ENCODE data around the gene HERPUD1. TPM values are rescaled to one million over a fixed set of nuclear protein-coding genes. Genes with fewer than 3 reads are reported as not detected.
"Not testable (repeated sequence)": the region's sequence is repeated elsewhere in the genome, so short reads cannot be mapped to it uniquely, and the experiment has no call there.

HERPUD1 gene
- total RNA-seq, 2 experiments from 2014 or later, result 143 to 149 TPM

- Mint-ChIP-seq H3K36me3 (no peaks in the 10 kb centered on the region), H3K4me1 (peaks cover 38% of the 10 kb centered on the region), H3K4me3 (no peak overlapping the region), H3K27ac (no peak overlapping the region), H3K9me3 (no peaks in the 10 kb centered on the region), H3K27me3 (no peaks in the 10 kb centered on the region)
- DNase-seq, result no peak
Observed at GRCh38 chr16:56971768-56972043, 39.8 kb downstream of the HERPUD1 start.

- no peak for DNase-seq
- no peak overlapping the region for H3K4me3 Mint-ChIP-seq
- H3K27me3 Mint-ChIP-seq, result no peaks in the 10 kb centered on the region
- peaks cover 38% of the 10 kb centered on the region for H3K4me1 Mint-ChIP-seq
- no peaks in the 10 kb centered on the region for H3K9me3 Mint-ChIP-seq
- H3K36me3 Mint-ChIP-seq, result peaks cover 2% of the 10 kb centered on the region
- H3K27ac Mint-ChIP-seq, result no peak overlapping the region
Observed at GRCh38 chr16:56972403-56973293, 40.7 kb downstream of the HERPUD1 start.

GRCh38 chr16:56973294-56973689 lies 41.4 kb downstream of the HERPUD1 start:
- Mint-ChIP-seq H3K4me3 (no peak overlapping the region), H3K27ac (peak overlapping the region; percentile 13), H3K4me1 (peaks cover 40% of the 10 kb centered on the region), H3K9me3 (no peaks in the 10 kb centered on the region), H3K36me3 (peaks cover 2% of the 10 kb centered on the region), H3K27me3 (no peaks in the 10 kb centered on the region)
- no peak for DNase-seq

GRCh38 chr16:56973899-56974298 lies 42.0 kb downstream of the HERPUD1 start:
- H3K4me3 Mint-ChIP-seq, H3K27me3 Mint-ChIP-seq, DNase-seq, H3K9me3 Mint-ChIP-seq, H3K27ac Mint-ChIP-seq, H3K36me3 Mint-ChIP-seq: not testable (repeated sequence)
- peaks cover 41% of the 10 kb centered on the region for H3K4me1 Mint-ChIP-seq

- Mint-ChIP-seq H3K27ac (peak overlapping the region; percentile 32), H3K4me1 (peaks cover 48% of the 10 kb centered on the region), H3K9me3 (no peaks in the 10 kb centered on the region), H3K36me3 (peaks cover 2% of the 10 kb centered on the region), H3K27me3 (no peaks in the 10 kb centered on the region), H3K4me3 (no peak overlapping the region)
- DNase-seq, result no peak
Observed at GRCh38 chr16:56974549-56975300, 42.8 kb downstream of the HERPUD1 start.

GRCh38 chr16:56975714-56976113 lies 43.8 kb downstream of the HERPUD1 start:
- DNase-seq, result no peak
- Mint-ChIP-seq H3K4me1 (peaks cover 56% of the 10 kb centered on the region), H3K27ac (peak overlapping the region; percentile 56), H3K27me3 (no peaks in the 10 kb centered on the region), H3K4me3 (peak overlapping the region; percentile 9), H3K36me3 (peaks cover 11% of the 10 kb centered on the region), H3K9me3 (peaks cover 4% of the 10 kb centered on the region)

- Mint-ChIP-seq H3K9me3 (peaks cover 4% of the 10 kb centered on the region), H3K4me3 (no peak overlapping the region), H3K27ac (peak overlapping the region; percentile 52), H3K4me1 (peaks cover 68% of the 10 kb centered on the region), H3K27me3 (no peaks in the 10 kb centered on the region), H3K36me3 (peaks cover 24% of the 10 kb centered on the region)
- no peak for DNase-seq
Observed at GRCh38 chr16:56977216-56977615, 45.3 kb downstream of the HERPUD1 start.

GRCh38 chr16:56977823-56978430 lies 46.0 kb downstream of the HERPUD1 start:
- no peak overlapping the region for H3K4me3 Mint-ChIP-seq
- no peak for DNase-seq
- peak overlapping the region; percentile 52 for H3K27ac Mint-ChIP-seq
- peaks cover 4% of the 10 kb centered on the region for H3K9me3 Mint-ChIP-seq
- H3K4me1 Mint-ChIP-seq, result peaks cover 74% of the 10 kb centered on the region
- H3K36me3 Mint-ChIP-seq, result peaks cover 30% of the 10 kb centered on the region
- H3K27me3 Mint-ChIP-seq, result no peaks in the 10 kb centered on the region

GRCh38 chr16:56980201-56980535 lies 48.2 kb downstream of the HERPUD1 start:
- Mint-ChIP-seq H3K36me3 (peaks cover 45% of the 10 kb centered on the region), H3K27me3 (no peaks in the 10 kb centered on the region), H3K27ac (peak overlapping the region; percentile 87), H3K9me3 (peaks cover 4% of the 10 kb centered on the region), H3K4me3 (no peak overlapping the region), H3K4me1 (peaks cover 72% of the 10 kb centered on the region)
- no peak for DNase-seq

- peak overlapping the region; percentile 87 for H3K27ac Mint-ChIP-seq
- DNase-seq, result no peak
- peaks cover 4% of the 10 kb centered on the region for H3K9me3 Mint-ChIP-seq
- H3K4me1 Mint-ChIP-seq, result peaks cover 71% of the 10 kb centered on the region
- H3K4me3 Mint-ChIP-seq, result peak overlapping the region; percentile 51
- H3K36me3 Mint-ChIP-seq, result peaks cover 51% of the 10 kb centered on the region
- H3K27me3 Mint-ChIP-seq, result no peaks in the 10 kb centered on the region
Observed at GRCh38 chr16:56980792-56981724, 49.1 kb downstream of the HERPUD1 start.

- Mint-ChIP-seq H3K9me3 (peaks cover 4% of the 10 kb centered on the region), H3K36me3 (peaks cover 58% of the 10 kb centered on the region), H3K27ac (peak overlapping the region; percentile 87), H3K27me3 (no peaks in the 10 kb centered on the region), H3K4me1 (peaks cover 70% of the 10 kb centered on the region), H3K4me3 (no peak overlapping the region)
- no peak for DNase-seq
Observed at GRCh38 chr16:56981729-56982271, 49.9 kb downstream of the HERPUD1 start.

- Mint-ChIP-seq H3K27ac (peak overlapping the region; percentile 99), H3K4me1 (peaks cover 78% of the 10 kb centered on the region), H3K9me3 (peaks cover 4% of the 10 kb centered on the region), H3K36me3 (peaks cover 63% of the 10 kb centered on the region), H3K27me3 (no peaks in the 10 kb centered on the region), H3K4me3 (no peak overlapping the region)
- DNase-seq, result no peak
Observed at GRCh38 chr16:56982695-56983094, 50.8 kb downstream of the HERPUD1 start.

- H3K36me3 Mint-ChIP-seq, result peaks cover 69% of the 10 kb centered on the region
- H3K27ac Mint-ChIP-seq, result peak overlapping the region; percentile 99
Observed at GRCh38 chr16:56983211-56983751, 51.3 kb downstream of the HERPUD1 start.

GRCh38 chr16:56984639-56985038 lies 52.7 kb downstream of the HERPUD1 start:
- peak overlapping the region; percentile 99 for H3K27ac Mint-ChIP-seq
- DNase-seq, result peak; percentile 51
- peaks cover 76% of the 10 kb centered on the region for H3K4me1 Mint-ChIP-seq
- H3K4me3 Mint-ChIP-seq, result peak overlapping the region; percentile 99
- peaks cover 79% of the 10 kb centered on the region for H3K36me3 Mint-ChIP-seq
- H3K27me3 Mint-ChIP-seq, result no peaks in the 10 kb centered on the region
- H3K9me3 Mint-ChIP-seq, result peaks cover 4% of the 10 kb centered on the region

More at GRCh38 chr16:56983211-56983751, 51.3 kb downstream of the HERPUD1 start:
- no peaks in the 10 kb centered on the region for H3K27me3 Mint-ChIP-seq
- DNase-seq, result no peak
- H3K4me3 Mint-ChIP-seq, result peak overlapping the region; percentile 14
- peaks cover 4% of the 10 kb centered on the region for H3K9me3 Mint-ChIP-seq
- H3K4me1 Mint-ChIP-seq, result peaks cover 82% of the 10 kb centered on the region
